NCI-H460 (cell line): Measurements from ENCODE around the gene MUC13. TPM values are rescaled to one million over a fixed set of nuclear protein-coding genes. Genes with fewer than 3 reads are reported as not detected.

Experiments used
- DNase-seq: peaks from one replicate; pipeline ENCODE4 v3.0.0-alpha.2; 2016; ENCODE audit warnings: low read depth; ENCODE audit errors: extremely low read depth
- total RNA-seq: library from RNA; depleted of rRNA; stranded (reverse); fragments of >200 nt; shearing (Covaris generic); gene quantifications from 2 replicates; pipeline ENCODE4 v1.2.3, GENCODE V29; 2014; rRNA removed

The MUC13 gene
- total RNA-seq, 1 experiment from 2014 or later: 0.10 TPM

DNA sequence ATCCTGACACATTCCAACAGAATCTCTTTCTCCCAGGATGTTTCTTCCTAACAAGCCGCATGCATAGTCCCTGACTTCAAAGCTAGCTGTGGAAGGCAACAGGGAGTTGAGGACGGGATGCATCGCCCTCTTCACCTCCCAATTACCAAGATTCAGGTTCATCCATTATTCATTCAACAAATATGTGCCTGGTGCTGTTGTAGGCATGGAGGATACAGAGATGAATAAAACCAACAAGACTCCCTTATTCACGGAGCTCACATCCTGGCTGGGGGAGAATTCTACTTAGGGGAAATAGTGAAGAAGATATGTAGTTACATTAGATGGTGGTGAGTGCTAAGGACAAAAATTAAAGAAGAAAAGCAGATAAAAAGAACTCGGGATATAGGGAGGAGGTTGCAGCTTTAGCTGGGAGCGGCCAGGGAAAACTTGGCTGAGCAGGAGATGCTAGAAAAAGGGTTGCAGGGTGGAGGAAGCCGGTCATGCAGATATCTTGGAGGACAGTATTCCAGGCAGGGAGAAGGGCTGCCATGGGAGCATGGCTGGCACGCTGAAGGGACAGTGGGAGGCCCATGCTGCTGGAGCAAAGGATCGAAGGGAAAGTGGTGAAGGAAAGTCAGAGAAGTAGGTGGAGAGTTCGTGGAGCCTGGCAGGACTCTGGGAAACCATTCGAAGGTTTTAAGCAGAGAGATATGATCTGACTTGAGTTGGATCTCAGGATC is 52.4 kb downstream of the MUC13 start:
- no peak for DNase-seq

DNA sequence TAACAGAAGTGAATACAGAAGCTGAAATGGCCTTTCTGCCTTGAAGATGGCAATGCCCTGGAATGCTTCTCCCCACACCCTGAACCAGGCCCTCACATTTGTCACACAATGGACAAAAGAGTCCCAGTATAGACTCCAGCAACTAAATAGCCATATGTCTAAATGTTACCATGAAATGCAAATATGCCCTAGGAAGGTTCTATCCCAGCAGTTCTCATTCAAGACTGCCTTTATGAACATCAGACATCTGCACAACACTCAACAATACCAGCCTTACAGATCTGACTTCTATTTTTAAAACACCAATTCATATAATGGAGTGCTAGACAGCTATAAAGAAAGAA is 55.2 kb downstream of the MUC13 start:
- DNase-seq: no peak

- peak; percentile 92 for DNase-seq
These were observed 55.8 kb downstream of the MUC13 start for GRCh38 chr3:124878561-124879336.

- no peak for DNase-seq
These were observed 56.9 kb downstream of the MUC13 start for GRCh38 chr3:124877674-124878073.

GRCh38 chr3:124876401-124876878 is 58.1 kb downstream of the MUC13 start:
- DNase-seq: no peak

- DNase-seq: no peak
These were observed 61.3 kb downstream of the MUC13 start for GRCh38 chr3:124873226-124873625.

GRCh38 chr3:124867511-124867910 is 67.0 kb downstream of the MUC13 start:
- DNase-seq: no peak

DNA sequence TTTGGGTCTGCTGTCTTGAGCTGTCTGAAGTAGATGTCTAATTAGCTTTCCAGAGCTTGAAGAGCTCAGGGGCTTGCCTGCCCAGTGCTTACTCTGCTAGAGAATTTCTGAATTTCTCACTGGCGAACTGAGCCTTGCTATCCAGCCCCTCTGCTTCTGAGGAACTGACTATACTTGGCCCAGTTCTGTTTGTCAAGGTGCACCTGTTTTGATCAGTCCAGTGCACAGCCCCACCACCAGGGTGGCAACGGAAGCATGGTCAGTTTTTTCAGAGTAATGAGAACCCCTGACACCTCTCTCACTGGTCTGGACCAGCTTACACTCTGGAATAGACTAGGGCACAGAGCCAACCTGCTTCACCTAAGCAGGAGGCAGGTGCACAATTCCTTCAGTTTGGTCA is 72.5 kb downstream of the MUC13 start:
- DNase-seq: no peak

- DNase-seq: no peak
These were observed 73.5 kb downstream of the MUC13 start for GRCh38 chr3:124861041-124861440.

DNA sequence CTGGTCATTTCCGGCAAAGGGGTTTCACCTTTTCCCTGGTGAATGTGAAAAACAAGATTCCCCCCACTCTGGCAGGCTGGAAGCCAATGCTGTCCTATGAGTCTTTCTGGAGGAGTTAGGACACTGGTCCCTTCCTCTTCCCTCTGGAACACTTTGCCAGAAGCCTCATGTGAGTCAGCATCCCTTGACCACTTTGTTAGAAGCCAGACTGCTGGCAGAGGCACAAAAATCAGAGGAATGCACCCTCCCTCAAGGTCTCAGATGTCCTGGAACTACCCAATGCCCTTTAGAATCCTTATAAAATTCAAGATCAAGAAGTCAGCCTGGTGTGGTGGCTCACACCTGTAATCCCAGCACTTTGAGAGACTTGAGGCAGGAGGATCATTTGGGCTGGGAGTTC is 74.0 kb downstream of the MUC13 start:
- DNase-seq: no peak

- DNase-seq: no peak
These were observed 75.5 kb downstream of the MUC13 start for GRCh38 chr3:124859025-124859424.

DNA sequence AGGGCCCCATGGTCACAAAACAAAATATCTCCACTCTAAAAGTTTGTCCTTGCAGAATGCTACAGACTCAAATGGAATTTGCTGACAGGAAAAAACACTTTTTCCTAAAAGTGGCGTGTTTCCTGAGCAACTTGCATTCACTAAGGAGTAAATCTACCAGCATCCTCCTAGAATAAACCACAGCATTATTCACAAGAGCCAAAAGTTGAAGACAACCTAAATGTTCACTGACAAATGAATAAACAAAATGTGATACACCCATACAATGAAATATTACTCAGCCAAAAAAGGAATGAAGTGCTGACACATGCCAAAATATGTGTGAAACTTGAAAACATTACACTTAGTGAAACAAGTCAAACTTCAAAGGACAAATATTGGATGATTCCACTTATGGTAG is 76.3 kb downstream of the MUC13 start:
- no peak for DNase-seq

- no peak for DNase-seq
These were observed 77.9 kb downstream of the MUC13 start for GRCh38 chr3:124856677-124857076.

Other genes starting within 250 kb of the MUC13 start
- 18.0 and 23.3 TPM in 2 replicates for gene UMPS, start 204.3 kb downstream of the MUC13 start, total RNA-seq
- 124 and 127 TPM in 2 replicates for gene ITGB5, start 47.4 kb downstream of the MUC13 start, total RNA-seq
- 10.4 TPM in 2 replicates for gene HEG1, start 121.2 kb upstream of the MUC13 start, total RNA-seq